Thyroid gland (tissue), 4 donors: ENCODE results near the gene GUCY1B1.

Experiments used
- CTCF ChIP-seq, 6 experiments: fragments of 200-600 bp in 3 of 6; fragments of 450-650 bp in 3 of 6; sonication (generic) in 3 of 6; IDR thresholded peaks; one replicate each; pipeline ENCODE4 v1.5.1; 2016 to 2019; ENCODE audit warnings: antibody characterized with exemption in 6 of 6, mild to moderate bottlenecking in 2 of 6, inconsistent platforms in 1 of 6, moderate library complexity in 1 of 6
- POLR2A ChIP-seq, 2 donors: fragments of 450-650 bp; IDR thresholded peaks; one replicate each; pipeline ENCODE4 v1.6.1; 2017; ENCODE audit warnings: antibody characterized with exemption in 2 of 2, mild to moderate bottlenecking in 2 of 2, moderate library complexity in 1 of 2

DNA sequence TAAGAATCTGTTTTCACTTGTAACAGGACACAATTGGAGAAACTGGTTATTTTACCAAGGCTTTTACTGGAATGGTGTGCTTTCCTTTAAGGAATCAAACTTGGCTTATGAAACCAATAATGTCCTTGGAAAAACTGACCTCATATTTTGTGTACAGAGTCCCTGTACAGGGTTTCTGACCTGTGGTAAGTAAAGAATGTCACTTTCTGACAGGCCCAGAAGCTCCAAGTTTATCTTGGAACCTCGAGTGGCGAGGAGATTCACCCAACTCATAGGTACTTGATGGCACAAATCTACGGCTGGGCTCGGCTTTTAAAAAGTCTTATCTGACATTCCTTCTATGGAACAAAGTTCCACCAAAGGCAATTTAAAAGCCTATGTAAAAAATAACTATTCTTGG lies 90.2 kb downstream of the GUCY1B1 start:
- TF ChIP-seq POLR2A (IDR thresholded peaks at IDR 0.05) (no peak), CTCF (IDR thresholded peaks at IDR 0.05) (no peak)
